GM10266 (cell line): ENCODE measurements around the gene HSPA9.

ENCODE experiments used
- DNase-seq: peaks from one replicate; pipeline ENCODE4 v3.0.0; 2012; ENCODE audit errors: extremely low spot score
- CTCF ChIP-seq: IDR thresholded peaks from 2 replicates; pipeline ENCODE4 v1.5.1; 2012; ENCODE audit warnings: mild to moderate bottlenecking, low read depth; ENCODE audit not compliant: control insufficient read depth, insufficient read depth; ENCODE audit errors: missing control alignments

The HSPA9 gene

GRCh38 chr5:138541511-138542179 lies 33.6 kb downstream of the HSPA9 start:
- TF ChIP-seq CTCF, result no peak
- DNase-seq, result no peak

GRCh38 chr5:138539791-138540190 lies 35.4 kb downstream of the HSPA9 start:
- no peak for DNase-seq
- TF ChIP-seq CTCF, result no peak

- TF ChIP-seq CTCF, result no peak
- no peak for DNase-seq
Observed at GRCh38 chr5:138538943-138539627, 36.1 kb downstream of the HSPA9 start.

GRCh38 chr5:138536665-138537315 lies 38.4 kb downstream of the HSPA9 start:
- no peak for DNase-seq
- TF ChIP-seq CTCF, result no peak

GRCh38 chr5:138536215-138536614 lies 39.0 kb downstream of the HSPA9 start:
- DNase-seq, result no peak
- TF ChIP-seq CTCF, result no peak

GRCh38 chr5:138533973-138534941 lies 40.9 kb downstream of the HSPA9 start:
- no peak for TF ChIP-seq CTCF
- no peak for DNase-seq
